ENCODE measurements around the gene ABCE1.
"Not testable (repeated sequence)": the region's sequence is repeated elsewhere in the genome, so short reads cannot be mapped to it uniquely, and the experiment has no call there.

ABCE1 gene

DNA sequence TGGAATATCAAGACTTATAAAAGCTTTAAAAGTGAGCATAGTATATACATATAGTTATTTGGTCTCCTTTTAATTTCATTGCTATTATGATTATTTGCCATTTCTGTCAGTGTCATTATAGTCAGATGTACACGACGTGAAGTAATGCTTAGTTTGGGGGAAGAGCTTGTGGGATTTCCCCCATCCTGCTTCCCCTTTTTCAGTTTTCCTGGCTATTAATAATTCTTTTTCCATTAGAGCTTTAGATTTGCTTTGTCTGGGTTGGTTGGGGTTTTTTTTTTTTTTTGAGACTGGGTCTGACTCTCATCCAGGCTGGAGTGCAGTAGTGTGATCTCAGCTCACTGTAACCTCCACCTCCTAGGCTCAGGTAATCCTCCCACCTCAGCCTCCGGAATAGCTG lies 5.4 kb downstream of the ABCE1 start:
- no peak for DNase-seq

DNA sequence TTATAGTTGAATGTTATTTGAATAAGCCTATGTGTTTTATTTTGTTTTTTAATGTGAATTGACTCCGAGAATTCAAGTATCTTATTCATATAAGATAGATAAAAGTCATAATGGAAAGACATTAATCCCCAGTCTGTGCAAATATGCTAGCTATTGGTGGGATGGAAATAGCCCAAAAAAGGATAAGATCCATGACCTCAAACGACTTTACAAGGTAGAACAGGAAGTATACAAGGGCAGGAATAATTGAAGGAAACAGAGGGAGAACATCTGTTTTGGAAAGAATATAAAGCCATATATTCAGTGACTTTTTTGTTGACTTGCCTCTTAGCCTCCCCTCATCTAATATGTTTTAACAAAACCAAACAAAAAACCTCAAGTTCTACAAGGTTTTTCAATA lies 9.0 kb downstream of the ABCE1 start:
- no peak for DNase-seq

DNA sequence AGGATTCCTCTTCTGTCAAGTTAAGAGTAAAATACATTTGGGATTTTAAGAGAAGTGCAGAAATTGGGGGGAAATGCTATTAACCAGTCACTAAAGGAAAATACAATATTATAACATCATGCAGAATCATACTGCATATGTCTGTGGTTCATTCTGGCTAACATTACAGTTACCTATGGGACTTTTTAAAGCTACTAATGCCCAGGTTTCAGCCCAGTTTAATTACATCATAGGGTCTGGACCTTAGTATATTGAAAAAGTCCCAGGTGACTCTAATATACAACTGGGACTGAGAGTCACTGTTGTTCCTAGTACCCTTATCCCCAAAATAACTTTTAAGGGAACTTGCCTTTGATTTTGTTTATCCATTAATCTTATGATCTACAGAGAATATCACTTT lies 10.0 kb downstream of the ABCE1 start:
- no peak for DNase-seq

DNA sequence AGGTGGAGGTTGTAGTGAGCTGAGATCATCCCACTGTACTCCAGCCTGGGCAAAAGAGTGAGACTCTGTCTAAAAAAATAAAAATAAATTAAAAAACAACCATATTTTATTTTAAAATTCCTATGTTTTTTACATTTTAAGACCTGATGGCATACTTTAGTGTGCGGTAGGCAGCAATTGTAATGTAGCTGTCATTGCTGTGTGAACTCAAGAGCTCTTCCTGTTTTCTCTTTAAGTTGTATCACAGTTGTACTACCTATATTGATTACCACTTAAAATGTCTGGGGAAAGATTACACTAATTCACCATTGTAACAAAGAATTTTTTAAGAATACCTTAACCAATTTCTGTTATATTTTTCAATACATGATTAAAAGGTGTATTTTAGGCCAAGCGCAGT lies 27.3 kb downstream of the ABCE1 start:
- no peak for DNase-seq

DNA sequence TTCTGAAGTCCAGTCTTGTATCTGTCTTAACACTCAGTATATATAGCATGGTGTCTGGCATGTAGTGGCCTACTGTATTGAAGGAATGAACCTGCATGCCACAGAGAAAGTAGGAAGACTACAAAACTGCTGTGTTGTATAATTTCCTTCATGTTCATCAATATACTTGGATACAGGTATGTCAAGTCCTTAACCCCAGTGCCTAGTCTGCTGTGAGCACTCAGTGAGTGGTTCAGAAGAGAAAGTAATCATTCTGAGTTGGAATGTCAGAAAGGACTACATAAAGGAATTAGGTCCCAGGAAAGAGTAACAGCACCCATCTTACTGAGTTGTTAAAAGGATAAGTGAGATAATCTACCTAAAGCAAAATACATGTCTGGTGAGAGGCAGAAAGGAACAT lies 32.0 kb downstream of the ABCE1 start:
- DNase-seq: no peak

DNA sequence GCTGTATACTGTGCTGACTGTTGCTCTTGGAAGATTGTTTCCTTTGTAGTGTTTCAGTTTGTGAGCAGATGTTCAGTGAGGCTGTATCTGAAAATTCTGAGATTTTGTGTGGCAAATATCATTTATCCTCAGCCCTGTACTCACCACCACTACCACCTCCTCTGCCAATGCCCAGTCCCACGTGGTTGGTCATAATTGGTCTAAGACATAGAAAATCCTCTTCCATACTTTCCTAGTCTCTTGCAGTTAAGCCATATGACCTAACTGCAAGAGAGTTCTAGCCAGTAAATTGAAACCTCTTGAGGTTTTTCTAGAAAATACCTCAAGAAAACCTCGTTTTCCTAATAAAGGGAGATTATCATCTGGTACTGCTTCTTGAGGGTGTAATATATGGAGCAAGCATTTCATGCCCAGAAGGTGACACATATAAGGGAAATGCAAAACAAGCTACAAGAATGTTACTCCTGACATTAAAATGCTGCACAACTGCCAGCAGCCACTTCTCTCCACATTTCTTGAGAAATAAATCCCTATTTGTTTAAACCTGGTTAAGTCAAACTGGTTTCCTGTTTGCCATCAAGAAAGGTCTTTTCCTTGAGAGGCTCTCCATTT lies 32.8 kb downstream of the ABCE1 start:
- DNase-seq: no peak

DNA sequence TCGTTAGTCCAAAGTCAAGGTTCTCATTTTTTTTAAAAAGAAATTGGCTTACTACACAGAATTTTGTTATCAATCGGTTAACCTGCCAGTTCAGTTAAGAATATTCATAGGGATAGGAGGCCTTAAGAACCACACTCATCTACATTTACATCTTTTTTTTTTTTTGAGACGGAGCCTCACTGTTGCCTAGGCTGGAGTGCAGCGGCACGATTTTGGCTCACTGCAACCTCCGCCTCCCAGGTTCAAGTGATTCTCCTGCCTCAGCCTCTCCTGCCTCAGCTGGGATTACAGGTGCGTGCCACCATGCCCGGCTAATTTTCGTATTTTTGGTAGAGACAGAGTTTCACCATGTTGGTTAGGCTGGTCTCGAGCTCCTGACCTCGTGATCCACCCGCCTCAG lies 33.7 kb downstream of the ABCE1 start:
- no peak for DNase-seq

DNA sequence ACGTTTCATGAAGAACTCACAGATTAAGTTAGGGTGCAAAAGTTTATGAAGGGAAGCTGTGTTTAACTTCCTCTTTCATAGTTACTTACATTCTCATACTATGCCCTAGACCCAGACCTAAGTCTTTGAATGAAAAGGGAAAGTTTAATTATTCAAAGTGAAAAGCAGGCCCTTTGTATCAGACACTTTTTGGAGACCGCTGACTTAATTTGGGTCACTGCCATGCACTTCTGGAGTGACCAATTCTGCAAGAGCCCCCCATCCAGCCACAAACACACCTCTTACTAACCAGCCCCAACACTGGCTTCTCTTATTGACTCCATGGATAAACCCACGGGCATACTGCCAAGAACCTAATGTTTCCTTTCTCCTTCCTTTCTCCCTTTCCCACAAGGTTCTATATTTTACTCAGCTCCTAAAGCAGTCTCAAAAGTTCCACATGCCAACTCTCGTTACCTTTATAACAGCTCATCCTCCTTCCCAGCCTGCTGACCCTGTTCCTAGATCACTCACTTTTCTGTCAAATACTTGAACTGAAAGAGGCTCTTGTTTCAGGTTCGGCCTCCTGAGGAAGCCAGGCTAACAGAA lies 34.5 kb downstream of the ABCE1 start:
- DNase-seq: no peak

DNA sequence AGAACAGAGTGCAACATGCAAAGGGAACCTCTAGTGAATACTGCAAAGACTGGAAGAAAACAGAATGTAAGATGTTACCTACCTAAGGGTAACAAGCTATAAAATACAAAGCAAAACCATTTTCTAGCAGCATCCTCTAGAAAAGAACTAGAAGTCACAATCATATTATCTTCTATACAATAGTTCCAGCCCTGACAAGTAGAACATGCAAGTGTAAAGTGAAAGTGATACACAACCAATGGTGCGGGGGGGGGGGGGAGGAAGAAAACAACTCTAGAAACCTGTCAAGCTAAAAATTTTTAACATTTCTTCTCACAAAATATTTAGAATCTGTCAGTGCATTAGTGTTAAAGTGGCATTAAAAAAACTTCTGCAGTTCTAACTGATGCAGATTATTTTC lies 38.1 kb downstream of the ABCE1 start:
- not testable (repeated sequence) for DNase-seq

DNA sequence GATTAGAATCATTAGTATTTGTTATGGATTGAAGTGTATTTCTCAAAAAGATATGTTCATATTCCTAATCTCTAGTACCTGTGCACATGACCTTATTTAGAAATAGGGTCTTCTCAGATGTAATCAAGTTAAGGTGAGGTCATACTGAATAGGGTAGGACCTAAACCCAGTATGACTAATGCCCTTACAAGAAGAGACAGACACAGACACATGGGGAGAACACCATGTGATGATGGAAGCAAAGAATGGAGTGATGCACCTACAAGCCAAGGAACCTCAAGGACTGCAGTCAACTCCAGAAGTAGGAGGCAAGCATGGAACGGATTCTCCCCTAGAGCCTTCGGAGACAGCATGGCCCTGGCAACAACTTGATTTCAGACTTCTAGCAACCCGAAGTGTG lies 50.9 kb downstream of the ABCE1 start:
- DNase-seq: no peak

DNA sequence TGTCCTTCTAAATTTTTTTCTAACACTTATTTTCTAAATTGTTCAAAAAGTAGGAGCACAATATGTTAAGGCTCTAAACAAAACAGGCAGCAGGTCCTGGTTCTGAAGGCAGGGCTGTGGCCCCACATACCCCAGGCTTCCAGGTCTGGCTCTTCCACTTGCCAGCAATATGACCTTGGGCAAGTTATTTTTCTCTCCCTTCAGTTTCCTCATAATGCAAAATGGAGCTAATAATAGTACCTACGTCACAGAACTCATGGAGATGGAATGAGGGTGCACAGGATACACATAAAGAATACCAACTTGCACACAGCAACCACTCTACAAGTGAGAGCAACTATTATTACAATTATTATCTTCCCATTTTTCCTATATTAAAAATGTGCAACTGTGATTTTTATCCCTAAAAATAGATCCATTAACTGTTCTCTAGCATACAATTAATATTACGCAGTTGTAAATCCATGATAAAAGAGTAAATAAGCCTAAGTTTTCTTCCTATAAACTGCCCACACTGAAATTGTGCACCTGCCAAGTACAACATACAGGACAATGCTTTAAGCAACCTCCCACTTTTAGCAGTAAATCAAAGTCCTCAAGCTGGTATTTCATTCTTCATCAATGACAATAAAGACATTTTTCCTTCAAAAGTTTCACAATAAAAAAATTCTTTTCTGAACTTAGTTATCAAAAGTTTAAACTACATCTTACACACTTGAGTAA lies 55.2 kb downstream of the ABCE1 start:
- DNase-seq: no peak

DNA sequence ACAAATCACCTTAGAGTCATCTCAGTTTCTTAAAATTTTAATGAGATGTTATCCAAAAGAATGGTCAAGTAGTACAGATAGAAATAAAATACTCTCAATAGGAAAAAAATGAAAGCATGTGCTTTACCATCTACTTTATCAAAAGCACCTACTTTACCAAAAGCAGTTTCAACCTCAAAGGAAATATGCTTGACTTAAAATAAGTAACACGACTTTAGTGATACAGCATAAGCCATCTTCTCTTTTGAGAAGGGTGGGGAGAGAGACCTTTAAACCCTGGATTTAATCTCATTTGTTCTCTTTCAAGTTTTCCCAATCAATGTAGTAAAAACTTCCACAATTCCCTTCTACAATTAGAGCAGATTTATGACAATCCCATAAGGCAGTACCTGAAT lies 55.8 kb downstream of the ABCE1 start:
- DNase-seq: no peak

DNA sequence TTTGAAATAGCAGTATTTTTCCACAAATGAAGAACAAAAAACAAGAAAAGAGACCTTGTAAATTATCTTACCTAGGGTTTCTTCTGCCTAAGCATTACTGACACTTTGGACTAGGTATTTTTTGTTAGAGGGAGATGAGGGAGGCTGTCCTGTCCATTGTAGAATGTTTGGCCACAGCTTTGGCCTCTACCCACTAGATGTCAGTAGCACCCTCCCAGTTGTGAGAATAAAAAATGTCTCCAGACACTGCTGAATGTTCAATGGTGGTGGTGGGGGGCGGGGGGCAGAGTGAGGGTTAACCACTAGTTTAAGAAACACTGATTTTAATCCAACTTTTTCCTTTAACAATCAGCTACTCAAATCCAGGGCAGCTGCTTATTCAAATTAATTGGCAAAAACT lies 56.5 kb downstream of the ABCE1 start:
- no peak for DNase-seq

DNA sequence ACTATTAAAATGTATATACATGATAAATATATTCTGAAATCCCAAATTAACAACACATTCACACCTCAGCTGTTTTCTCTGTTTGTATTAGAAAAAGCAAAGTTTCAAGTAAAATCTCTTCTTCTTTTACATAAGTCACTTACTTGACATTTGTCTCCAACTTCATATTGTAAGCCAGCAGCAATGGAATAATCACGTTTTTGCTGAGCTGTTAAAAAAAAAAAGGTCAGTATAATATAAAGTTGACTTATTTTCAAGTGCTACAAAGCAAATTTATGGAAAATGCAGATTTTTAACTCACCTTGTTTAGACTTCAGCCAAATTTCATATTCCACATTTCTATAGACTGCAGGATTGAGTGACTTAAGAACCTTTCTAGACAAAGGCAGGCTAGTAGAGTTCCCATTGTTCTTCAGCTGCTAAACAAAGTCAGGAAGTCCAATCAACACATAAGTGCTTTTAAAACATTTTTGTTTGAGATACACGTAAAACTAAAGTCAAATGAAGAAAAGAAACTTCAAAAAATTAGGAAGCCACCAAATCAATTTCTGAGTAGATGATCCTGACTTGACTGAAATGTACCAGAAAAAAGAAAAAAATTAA lies 57.3 kb downstream of the ABCE1 start:
- no peak for DNase-seq

DNA sequence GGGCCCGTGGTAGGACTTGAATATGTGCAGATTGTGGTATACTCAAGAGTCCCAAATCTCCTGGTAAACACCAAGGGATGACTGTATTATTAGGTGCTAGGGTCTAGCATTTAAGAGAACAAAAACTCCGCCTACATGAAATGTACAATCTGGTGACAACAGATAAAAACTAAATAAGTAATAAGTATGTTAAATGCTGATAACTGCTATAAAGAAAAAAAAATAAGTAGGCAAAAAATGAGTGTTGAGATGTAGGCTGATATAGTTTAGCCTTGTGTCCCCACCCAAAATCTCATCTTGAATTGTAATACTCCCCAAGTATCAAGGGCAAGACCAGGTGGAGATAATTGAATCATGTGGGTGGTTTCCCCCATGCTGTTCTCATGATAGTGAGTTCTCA lies 58.9 kb downstream of the ABCE1 start:
- no peak for DNase-seq

DNA sequence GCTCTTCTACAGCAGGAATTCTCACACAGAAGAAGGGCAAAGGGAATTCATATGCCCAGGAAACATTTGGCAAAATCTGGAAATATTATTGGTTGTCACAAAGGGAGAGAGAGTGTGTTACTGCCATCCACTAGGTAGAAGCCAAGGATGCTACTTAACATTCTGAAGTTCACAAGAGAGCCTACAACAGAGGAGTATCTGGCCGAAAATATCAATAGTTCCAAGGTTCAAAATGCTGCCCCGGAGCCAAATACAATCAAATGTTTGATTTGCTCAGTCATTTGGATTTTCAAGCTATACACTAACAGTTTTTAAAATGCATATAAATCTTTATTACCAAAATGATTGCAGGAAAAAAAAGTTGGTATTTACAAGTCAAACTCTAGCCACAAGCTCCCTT lies 63.4 kb downstream of the ABCE1 start:
- no peak for DNase-seq

DNA sequence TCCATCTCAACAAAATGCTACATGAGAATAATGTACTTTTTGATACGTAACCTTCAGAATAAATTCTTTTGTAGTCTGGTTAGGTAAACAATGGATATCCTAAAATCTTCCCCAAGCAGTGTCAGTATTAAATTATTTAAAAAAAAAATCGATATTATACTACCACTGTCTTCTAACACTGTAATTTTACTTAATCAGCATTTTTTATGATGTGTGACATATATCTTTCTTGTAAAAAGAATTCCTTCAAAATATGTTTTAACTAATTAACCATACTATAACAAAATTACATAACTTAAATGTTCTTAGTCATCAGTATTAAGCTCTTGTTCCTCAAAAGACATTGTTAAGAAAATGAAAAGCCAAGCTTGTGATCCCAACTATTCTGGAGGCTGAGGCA lies 69.8 kb downstream of the ABCE1 start:
- no peak for DNase-seq

DNA sequence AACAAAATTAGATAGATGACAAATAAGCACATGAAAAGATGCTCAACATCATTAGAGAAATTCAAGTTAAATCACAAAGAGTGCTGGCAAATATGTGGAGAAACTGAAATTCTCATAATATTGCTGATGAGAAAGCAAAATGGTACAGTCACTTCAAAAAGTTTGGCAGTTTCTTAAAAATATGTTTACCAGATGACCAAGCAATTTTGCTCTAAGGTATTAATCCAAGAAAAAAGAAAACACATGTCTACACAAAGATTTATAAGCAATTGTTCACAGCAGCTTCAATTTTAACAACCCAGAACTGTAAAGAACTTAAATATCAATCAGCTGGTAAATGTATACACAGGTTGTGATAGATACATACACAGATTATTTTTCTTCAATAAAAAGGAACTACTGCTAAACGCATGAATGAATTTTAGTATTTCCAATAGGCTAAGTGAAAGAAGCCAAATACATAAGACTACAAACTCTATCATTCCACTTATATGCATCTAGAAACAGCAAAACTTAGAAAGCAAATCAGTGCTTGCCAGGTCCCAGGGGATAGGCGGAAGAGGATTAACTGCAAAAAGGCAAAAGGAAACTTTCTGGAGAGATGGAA lies 70.6 kb downstream of the ABCE1 start:
- DNase-seq: no peak

DNA sequence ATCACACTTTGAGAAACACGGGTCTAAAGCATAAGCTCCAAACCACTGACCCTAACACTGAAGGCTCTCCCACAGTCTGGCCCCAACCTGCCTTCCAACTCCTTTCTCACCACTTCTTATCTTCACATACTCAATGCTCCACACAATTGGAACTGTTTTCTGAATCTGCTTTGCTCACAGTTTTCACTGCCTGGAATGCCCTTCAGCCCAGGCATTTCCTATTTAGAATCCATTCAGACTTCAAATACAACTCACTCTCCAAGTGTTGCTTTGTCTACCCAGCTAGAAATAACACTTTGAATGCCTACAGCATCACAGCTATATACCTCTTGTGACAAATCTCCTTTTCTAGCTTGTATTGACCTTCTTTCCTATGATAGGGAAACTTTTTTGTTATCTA lies 72.1 kb downstream of the ABCE1 start:
- DNase-seq: no peak

DNA sequence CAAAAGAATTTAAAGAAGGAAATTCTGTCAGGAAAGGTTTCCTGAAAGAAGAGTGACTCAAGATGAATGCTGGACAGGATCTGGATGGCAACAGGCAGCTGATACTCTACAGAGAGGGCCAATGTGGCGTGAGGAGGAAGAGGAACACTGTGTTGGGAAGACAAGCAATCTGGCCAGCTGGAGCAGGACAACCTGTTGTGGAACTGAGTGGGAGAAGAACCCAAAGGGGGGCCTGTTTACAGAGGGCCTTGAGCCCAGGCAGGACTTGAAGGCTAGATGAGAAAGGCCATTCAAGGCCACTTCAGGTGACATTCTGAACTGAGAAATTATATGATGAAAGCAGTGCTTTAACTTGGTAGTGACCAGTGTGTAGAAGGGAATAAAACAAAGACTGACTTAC lies 73.8 kb downstream of the ABCE1 start:
- no peak for DNase-seq

DNA sequence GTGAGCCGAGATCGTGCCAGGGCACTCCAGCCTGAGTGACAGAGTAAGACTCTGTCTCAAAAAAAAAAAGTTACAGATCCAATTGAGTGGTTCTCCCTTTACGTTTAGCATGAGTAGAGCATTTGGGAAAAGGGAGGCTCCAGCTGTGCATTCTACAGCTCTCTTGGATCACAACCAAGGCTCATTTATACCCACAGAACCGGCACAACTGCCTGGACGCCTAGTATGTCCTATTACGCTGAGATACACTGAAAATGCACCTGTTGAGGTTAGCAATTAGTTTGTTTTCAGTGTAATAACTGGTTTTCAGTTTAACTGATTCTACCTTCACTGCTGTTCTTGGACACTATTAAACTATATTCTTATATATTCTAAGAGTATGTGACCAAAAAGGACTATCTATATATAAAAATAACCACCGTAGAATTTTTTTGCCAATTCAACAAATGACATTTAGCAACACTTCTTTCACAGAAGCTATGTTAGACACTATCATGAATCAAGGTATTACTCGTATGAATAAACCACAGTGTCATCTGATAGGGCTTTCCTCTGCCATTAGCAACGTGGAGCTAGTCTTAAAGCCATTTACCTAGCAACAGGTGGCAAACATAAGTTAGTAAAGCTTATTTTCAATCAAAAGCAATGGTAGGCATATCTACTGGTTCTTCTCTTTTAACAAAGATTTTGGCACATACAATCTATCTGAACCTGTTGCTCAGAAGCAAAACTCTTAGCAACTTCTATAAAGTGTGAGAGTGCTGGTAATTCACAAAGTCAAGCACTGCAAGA lies 78.7 kb downstream of the ABCE1 start:
- no peak for DNase-seq

DNA sequence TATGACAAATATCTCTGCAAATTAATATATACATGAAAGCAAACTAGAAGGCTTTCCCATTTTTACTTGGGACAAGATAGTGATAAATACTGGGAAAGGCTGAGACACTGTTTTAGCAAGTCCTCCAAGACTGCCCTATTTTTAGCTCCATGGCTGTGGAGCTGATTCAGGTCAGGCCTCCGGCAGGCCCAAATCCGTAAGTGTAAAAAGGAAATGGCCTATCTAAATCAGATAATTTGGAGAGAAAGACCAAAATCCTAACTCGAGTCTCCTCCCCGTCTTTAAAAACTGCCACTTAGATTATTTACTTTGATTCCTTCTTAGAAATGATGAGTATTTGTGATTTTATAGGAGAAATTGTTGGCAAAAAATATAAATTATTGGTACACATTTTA lies 79.4 kb downstream of the ABCE1 start:
- no peak for DNase-seq

DNA sequence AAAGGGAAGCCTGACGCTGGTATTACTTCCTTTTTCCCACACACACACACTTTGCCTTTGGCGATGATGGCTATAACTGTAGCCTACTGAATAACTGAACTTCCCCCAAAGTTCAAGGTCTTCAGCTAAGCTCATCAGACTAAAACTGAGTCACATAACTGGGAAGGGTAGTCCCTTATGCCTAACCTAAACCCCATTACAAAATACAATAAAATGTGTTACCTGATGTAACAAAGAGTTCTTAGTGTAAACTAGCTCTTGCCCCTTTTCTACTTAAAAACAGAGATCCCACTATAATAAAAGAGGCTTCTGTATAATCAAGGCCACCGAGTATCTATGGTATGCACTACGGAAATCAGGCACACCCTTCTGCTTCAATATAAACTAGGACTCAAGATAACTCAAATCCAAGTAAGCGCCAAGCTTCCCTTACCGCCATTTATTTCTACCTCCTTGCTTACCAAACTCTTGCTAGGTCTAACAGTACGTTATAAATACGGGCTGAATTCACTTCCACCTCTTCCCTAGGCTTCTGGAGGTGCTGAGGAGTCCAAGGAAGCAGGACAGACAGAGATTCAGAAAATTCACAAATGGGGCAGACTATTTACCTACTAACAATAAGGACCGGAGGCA lies 79.9 kb downstream of the ABCE1 start:
- DNase-seq: no peak
